Measurements from ENCODE around the gene STAT1. TPM values are rescaled to one million over a fixed set of nuclear protein-coding genes. Genes with fewer than 3 reads are reported as not detected.

The STAT1 gene
- total RNA-seq, 2 experiments from 2014 or later = 540 to 547 TPM

- peak overlapping the region; percentile 7 for H3K4me3 Mint-ChIP-seq
Observed at GRCh38 chr2:191030521-191031154, 16.7 kb upstream of the STAT1 start.

GRCh38 chr2:191029280-191029950 is 15.4 kb upstream of the STAT1 start:
- peak overlapping the region; percentile 11 for H3K4me3 Mint-ChIP-seq
- peaks cover 69% of the 10 kb centered on the region for H3K4me1 Mint-ChIP-seq
- H3K9me3 Mint-ChIP-seq = no peaks in the 10 kb centered on the region
- H3K36me3 Mint-ChIP-seq (ENCODE audit: low read depth) = peaks cover 81% of the 10 kb centered on the region
- H3K27ac Mint-ChIP-seq = peak overlapping the region; percentile 69
- DNase-seq = no peak
- no peaks in the 10 kb centered on the region for H3K27me3 Mint-ChIP-seq
- CTCF ChIA-PET = interaction anchor here (0.5 to 2.2 kb wide), 16 partner anchors 9 to 246 kb away, joined by 3 to 16 read pairs (median 4); partner anchors contain the start of genes GLS and STAT1
- POLR2A ChIA-PET = interaction anchor here (0.6 to 9.5 kb wide), 10 partner anchors 9 to 147 kb away, joined by 3 to 167 read pairs (median 6); partner anchors contain the start of gene STAT1

More at GRCh38 chr2:191030521-191031154, 16.7 kb upstream of the STAT1 start:
- peak overlapping the region; percentile 69 for H3K27ac Mint-ChIP-seq
- peak; percentile 36 for DNase-seq
- ChIA-PET POLR2A (interaction anchor here (2.7 to 9.5 kb wide), 3 partner anchors 8 to 17 kb away, joined by 17 to 167 read pairs (median 25); partner anchors contain the start of gene STAT1), CTCF (interaction anchor here (1.0 to 2.2 kb wide), 8 partner anchors 8 to 247 kb away, joined by 3 to 16 read pairs (median 5); partner anchors contain the start of genes GLS and STAT1)
- no peaks in the 10 kb centered on the region for H3K27me3 Mint-ChIP-seq
- H3K9me3 Mint-ChIP-seq = no peaks in the 10 kb centered on the region
- H3K4me1 Mint-ChIP-seq = peaks cover 59% of the 10 kb centered on the region
- peaks cover 87% of the 10 kb centered on the region for H3K36me3 Mint-ChIP-seq (ENCODE audit: low read depth)

- Mint-ChIP-seq H3K36me3 (ENCODE audit: low read depth) (peaks cover 57% of the 10 kb centered on the region), H3K9me3 (no peaks in the 10 kb centered on the region), H3K4me3 (no peak overlapping the region), H3K27me3 (no peaks in the 10 kb centered on the region), H3K4me1 (peaks cover 68% of the 10 kb centered on the region), H3K27ac (no peak overlapping the region)
- ChIA-PET CTCF (no interaction called here), POLR2A (interaction anchor here (9.5 kb wide), 1 partner anchor 13 kb away, joined by 167 read pairs; the partner anchor contains the start of gene STAT1)
- DNase-seq = no peak
Observed at GRCh38 chr2:191026377-191026776, 12.4 kb upstream of the STAT1 start.

- H3K4me3 Mint-ChIP-seq = no peak overlapping the region
- peaks cover 57% of the 10 kb centered on the region for H3K4me1 Mint-ChIP-seq
- H3K9me3 Mint-ChIP-seq = no peaks in the 10 kb centered on the region
- CTCF ChIA-PET = no interaction called here
- H3K36me3 Mint-ChIP-seq (ENCODE audit: low read depth) = peaks cover 47% of the 10 kb centered on the region
- no peaks in the 10 kb centered on the region for H3K27me3 Mint-ChIP-seq
- POLR2A ChIA-PET = interaction anchor here (1.0 to 9.5 kb wide), 3 partner anchors 12 to 652 kb away, joined by 3 to 167 read pairs (median 4); partner anchors contain the start of gene STAT1
- no peak for DNase-seq
- H3K27ac Mint-ChIP-seq = peak overlapping the region; percentile 11
Observed at GRCh38 chr2:191025135-191025534, 11.2 kb upstream of the STAT1 start.

GRCh38 chr2:191023235-191023679 is 9.3 kb upstream of the STAT1 start:
- Mint-ChIP-seq H3K27me3 (no peaks in the 10 kb centered on the region), H3K36me3 (ENCODE audit: low read depth) (peaks cover 31% of the 10 kb centered on the region), H3K9me3 (no peaks in the 10 kb centered on the region), H3K4me1 (peaks cover 56% of the 10 kb centered on the region), H3K4me3 (no peak overlapping the region), H3K27ac (no peak overlapping the region)
- CTCF ChIA-PET = interaction anchor here (0.8 to 1.6 kb wide), 10 partner anchors 8 to 143 kb away, joined by 3 to 7 read pairs (median 4); partner anchors contain the start of gene STAT1
- POLR2A ChIA-PET = interaction anchor here (0.7 to 9.5 kb wide), 18 partner anchors 10 to 654 kb away, joined by 3 to 167 read pairs (median 5); partner anchors contain the start of genes GLS and STAT1
- peak; percentile 45 for DNase-seq

GRCh38 chr2:191020742-191021381 is 6.9 kb upstream of the STAT1 start:
- Mint-ChIP-seq H3K27me3 (no peaks in the 10 kb centered on the region), H3K4me3 (no peak overlapping the region), H3K9me3 (peaks cover under 1% of the 10 kb centered on the region), H3K4me1 (peaks cover 45% of the 10 kb centered on the region), H3K27ac (no peak overlapping the region), H3K36me3 (ENCODE audit: low read depth) (peaks cover 15% of the 10 kb centered on the region)
- ChIA-PET CTCF (interaction anchor here (2.0 to 2.9 kb wide), 3 partner anchors 9 to 135 kb away, joined by 6 to 10 read pairs (median 7); no protein-coding TSS in a partner anchor), POLR2A (interaction anchor here (1.0 to 3.3 kb wide), 24 partner anchors 8 to 656 kb away, joined by 3 to 54 read pairs (median 6); partner anchors contain the start of genes GLS, NABP1 and STAT4)
- DNase-seq = peak; percentile 38

GRCh38 chr2:191020221-191020741 is 6.3 kb upstream of the STAT1 start:
- Mint-ChIP-seq H3K4me3 (no peak overlapping the region), H3K27me3 (no peaks in the 10 kb centered on the region), H3K36me3 (ENCODE audit: low read depth) (peaks cover 13% of the 10 kb centered on the region), H3K4me1 (peaks cover 41% of the 10 kb centered on the region), H3K27ac (no peak overlapping the region), H3K9me3 (peaks cover 4% of the 10 kb centered on the region)
- CTCF ChIA-PET = interaction anchor here (1.1 to 2.9 kb wide), 4 partner anchors 9 to 170 kb away, joined by 3 to 10 read pairs (median 6); no protein-coding TSS in a partner anchor
- POLR2A ChIA-PET = interaction anchor here (0.6 to 3.3 kb wide), 31 partner anchors 9 to 658 kb away, joined by 3 to 54 read pairs (median 5); partner anchors contain the start of genes GLS, NABP1 and STAT4
- DNase-seq = peak; percentile 95

GRCh38 chr2:191019376-191019775 is 5.4 kb upstream of the STAT1 start:
- CTCF ChIA-PET = interaction anchor here (0.9 to 2.9 kb wide), 6 partner anchors 10 to 239 kb away, joined by 3 to 10 read pairs (median 4); no protein-coding TSS in a partner anchor
- Mint-ChIP-seq H3K9me3 (peaks cover 4% of the 10 kb centered on the region), H3K4me1 (peaks cover 32% of the 10 kb centered on the region), H3K4me3 (no peak overlapping the region), H3K27ac (peak overlapping the region; percentile 81), H3K36me3 (ENCODE audit: low read depth) (peaks cover 10% of the 10 kb centered on the region), H3K27me3 (no peaks in the 10 kb centered on the region)
- no peak for DNase-seq
- POLR2A ChIA-PET = interaction anchor here (0.6 to 3.3 kb wide), 24 partner anchors 8 to 658 kb away, joined by 3 to 54 read pairs (median 6); partner anchors contain the start of genes GLS, NABP1 and STAT4

GRCh38 chr2:191018643-191019119 is 4.7 kb upstream of the STAT1 start:
- H3K27me3 Mint-ChIP-seq = no peaks in the 10 kb centered on the region
- peak; percentile 39 for DNase-seq
- ChIA-PET POLR2A (interaction anchor here (1.6 to 3.3 kb wide), 8 partner anchors 22 to 659 kb away, joined by 4 to 26 read pairs (median 6); partner anchors contain the start of genes NABP1 and STAT4), CTCF (interaction anchor here (1.3 to 2.9 kb wide), 4 partner anchors 11 to 238 kb away, joined by 3 to 10 read pairs (median 6); no protein-coding TSS in a partner anchor)
- peaks cover 4% of the 10 kb centered on the region for H3K9me3 Mint-ChIP-seq
- peaks cover 30% of the 10 kb centered on the region for H3K4me1 Mint-ChIP-seq
- H3K4me3 Mint-ChIP-seq = peak overlapping the region; percentile 70
- peaks cover 10% of the 10 kb centered on the region for H3K36me3 Mint-ChIP-seq (ENCODE audit: low read depth)
- peak overlapping the region; percentile 81 for H3K27ac Mint-ChIP-seq

- no peak overlapping the region for H3K27ac Mint-ChIP-seq
- H3K27me3 Mint-ChIP-seq = no peaks in the 10 kb centered on the region
- ChIA-PET CTCF (interaction anchor here (2.9 kb wide), 1 partner anchor 138 kb away, joined by 10 read pairs; no protein-coding TSS in a partner anchor), POLR2A (interaction anchor here (1.9 to 3.3 kb wide), 2 partner anchors 52 to 132 kb away, joined by 4 to 26 read pairs; partner anchors contain the start of gene STAT4)
- H3K4me3 Mint-ChIP-seq = peak overlapping the region; percentile 70
- H3K4me1 Mint-ChIP-seq = peaks cover 30% of the 10 kb centered on the region
- no peak for DNase-seq
- H3K9me3 Mint-ChIP-seq = peaks cover 4% of the 10 kb centered on the region
- peaks cover 10% of the 10 kb centered on the region for H3K36me3 Mint-ChIP-seq (ENCODE audit: low read depth)
Observed at GRCh38 chr2:191018048-191018447, 4.1 kb upstream of the STAT1 start.

- Mint-ChIP-seq H3K9me3 (peaks cover 4% of the 10 kb centered on the region), H3K27ac (no peak overlapping the region), H3K27me3 (no peaks in the 10 kb centered on the region), H3K4me1 (peaks cover 38% of the 10 kb centered on the region), H3K36me3 (ENCODE audit: low read depth) (peaks cover 10% of the 10 kb centered on the region), H3K4me3 (no peak overlapping the region)
- ChIA-PET POLR2A (interaction anchor here (0.6 to 8.2 kb wide), 5 partner anchors 11 to 134 kb away, joined by 3 to 167 read pairs (median 69); partner anchors contain the start of gene GLS), CTCF (interaction anchor here (1.9 kb wide), 1 partner anchor 14 kb away, joined by 7 read pairs; no protein-coding TSS in a partner anchor)
- DNase-seq = no peak
Observed at GRCh38 chr2:191015831-191016230, 1.9 kb upstream of the STAT1 start.

Data from activated CD4-positive, alpha-beta memory T cell treated with anti-CD3 and anti-CD28 coated beads, Interleukin-2, amount 10 ng/mL, durations not matched to agents 7 days and 5 days (primary cell).